Measurements from ENCODE around the gene LRPAP1. TPM values are rescaled to one million over a fixed set of nuclear protein-coding genes. Genes with fewer than 3 reads are reported as not detected.

The LRPAP1 gene
- total RNA-seq, 2 donors from 2014 or later, result 82.5 to 93.9 TPM

DNA sequence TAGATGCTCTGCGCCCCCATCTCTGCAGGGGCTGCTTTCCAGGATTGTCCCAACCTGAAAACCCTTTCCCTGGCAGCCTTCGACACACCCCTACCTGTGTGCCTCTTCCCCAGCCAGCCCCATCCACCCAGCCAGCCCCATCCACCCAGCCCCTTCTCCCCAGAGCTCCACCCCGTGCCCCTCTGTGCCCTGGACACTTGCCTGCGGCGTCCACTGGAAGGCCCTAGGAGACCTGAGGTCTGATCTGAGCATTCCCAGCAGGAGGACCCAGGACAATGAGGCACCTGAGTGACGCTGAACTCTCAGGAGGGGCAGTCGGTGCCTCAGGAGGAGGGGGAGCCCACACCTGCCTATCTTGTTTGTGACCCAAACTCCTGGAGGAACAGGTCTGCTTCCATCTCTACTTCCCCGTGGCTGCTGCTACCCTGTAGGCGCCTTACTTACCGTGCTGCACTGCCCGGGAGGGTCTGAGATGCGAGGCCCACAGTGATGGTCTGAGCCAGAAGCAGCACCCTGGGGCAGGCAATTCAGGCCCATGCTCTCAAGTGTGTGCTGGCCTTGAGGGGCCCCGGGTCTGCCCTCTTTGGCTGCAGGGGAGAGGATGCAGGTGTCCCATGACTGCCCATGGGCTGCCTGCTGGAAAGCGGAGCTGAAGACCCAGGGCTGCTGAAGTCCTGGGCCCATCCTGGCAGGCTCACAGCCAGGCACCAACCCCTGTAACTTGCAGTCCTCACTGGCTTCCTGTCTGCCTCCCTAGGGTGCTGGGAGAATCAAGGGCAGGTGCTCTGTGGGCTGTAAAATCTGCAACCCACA, 4.9 kb downstream of the LRPAP1 start:
- Histone ChIP-seq H3K27ac (no peak overlapping the region), H3K9me3 (no peaks in the 10 kb centered on the region), H3K4me3 (no peak overlapping the region), H3K4me1 (peaks cover 21% of the 10 kb centered on the region), H3K27me3 (no peaks in the 10 kb centered on the region), H3K36me3 (replicated peaks in 1 of 2; ENCODE audit: insufficient read depth in 1 of 2, low read depth in 2 of 2) (peaks cover 0 to 14% of the 10 kb centered on the region in 2 donors)
- no peak for TF ChIP-seq POLR2A (IDR thresholded peaks at IDR 0.05)
- TF ChIP-seq, protein P1, sequence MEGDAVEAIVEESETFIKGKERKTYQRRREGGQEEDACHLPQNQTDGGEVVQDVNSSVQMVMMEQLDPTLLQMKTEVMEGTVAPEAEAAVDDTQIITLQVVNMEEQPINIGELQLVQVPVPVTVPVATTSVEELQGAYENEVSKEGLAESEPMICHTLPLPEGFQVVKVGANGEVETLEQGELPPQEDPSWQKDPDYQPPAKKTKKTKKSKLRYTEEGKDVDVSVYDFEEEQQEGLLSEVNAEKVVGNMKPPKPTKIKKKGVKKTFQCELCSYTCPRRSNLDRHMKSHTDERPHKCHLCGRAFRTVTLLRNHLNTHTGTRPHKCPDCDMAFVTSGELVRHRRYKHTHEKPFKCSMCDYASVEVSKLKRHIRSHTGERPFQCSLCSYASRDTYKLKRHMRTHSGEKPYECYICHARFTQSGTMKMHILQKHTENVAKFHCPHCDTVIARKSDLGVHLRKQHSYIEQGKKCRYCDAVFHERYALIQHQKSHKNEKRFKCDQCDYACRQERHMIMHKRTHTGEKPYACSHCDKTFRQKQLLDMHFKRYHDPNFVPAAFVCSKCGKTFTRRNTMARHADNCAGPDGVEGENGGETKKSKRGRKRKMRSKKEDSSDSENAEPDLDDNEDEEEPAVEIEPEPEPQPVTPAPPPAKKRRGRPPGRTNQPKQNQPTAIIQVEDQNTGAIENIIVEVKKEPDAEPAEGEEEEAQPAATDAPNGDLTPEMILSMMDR (IDR thresholded peaks at IDR 0.05), result no peak
- 81 to 88% methylated on average over 12 to 14 of the region's 14 CpGs for WGBS, 2 donors
- ATAC-seq (no peak), DNase-seq (no peak)
- intact Hi-C loops (cut with DNase I), result no loop called here

DNA sequence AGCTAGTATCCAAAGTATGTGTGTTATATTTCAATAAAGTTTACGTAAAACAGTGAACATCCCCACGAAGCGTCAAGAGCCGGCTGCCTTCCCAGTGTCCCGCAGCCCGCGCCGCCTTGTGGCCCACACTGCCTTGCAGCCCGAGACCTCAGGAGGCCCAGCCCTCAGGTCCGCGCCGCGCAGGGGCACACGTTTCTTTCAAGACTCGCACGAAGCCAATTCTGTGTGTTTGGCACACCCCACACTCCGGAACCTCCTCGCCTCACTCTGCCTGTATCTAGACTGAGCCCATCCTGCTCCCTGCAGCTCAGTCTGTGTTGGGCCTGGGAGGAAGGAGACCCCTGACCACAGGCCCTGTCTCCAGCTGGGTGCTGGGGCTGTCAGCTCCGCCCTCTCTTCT, 5.8 kb downstream of the LRPAP1 start:
- DNase-seq (no peak), ATAC-seq (no peak)
- no peaks in the 10 kb centered on the region for H3K9me3 ChIP-seq
- intact Hi-C loops (cut with DNase I), result no loop called here
- no peak for TF ChIP-seq POLR2A (IDR thresholded peaks at IDR 0.05)
- TF ChIP-seq, protein P1 (IDR thresholded peaks at IDR 0.05), result no peak
- peaks cover 0 to 16% of the 10 kb centered on the region in 2 donors for H3K36me3 ChIP-seq (replicated peaks in 1 of 2; ENCODE audit: insufficient read depth in 1 of 2, low read depth in 2 of 2)
- H3K27ac ChIP-seq, result no peak overlapping the region
- peaks cover 21% of the 10 kb centered on the region for H3K4me1 ChIP-seq
- H3K4me3 ChIP-seq, result no peak overlapping the region
- H3K27me3 ChIP-seq, result no peaks in the 10 kb centered on the region
- WGBS, 2 donors, result 91 to 96% methylated on average over 18 to 19 of the region's 19 CpGs

DNA sequence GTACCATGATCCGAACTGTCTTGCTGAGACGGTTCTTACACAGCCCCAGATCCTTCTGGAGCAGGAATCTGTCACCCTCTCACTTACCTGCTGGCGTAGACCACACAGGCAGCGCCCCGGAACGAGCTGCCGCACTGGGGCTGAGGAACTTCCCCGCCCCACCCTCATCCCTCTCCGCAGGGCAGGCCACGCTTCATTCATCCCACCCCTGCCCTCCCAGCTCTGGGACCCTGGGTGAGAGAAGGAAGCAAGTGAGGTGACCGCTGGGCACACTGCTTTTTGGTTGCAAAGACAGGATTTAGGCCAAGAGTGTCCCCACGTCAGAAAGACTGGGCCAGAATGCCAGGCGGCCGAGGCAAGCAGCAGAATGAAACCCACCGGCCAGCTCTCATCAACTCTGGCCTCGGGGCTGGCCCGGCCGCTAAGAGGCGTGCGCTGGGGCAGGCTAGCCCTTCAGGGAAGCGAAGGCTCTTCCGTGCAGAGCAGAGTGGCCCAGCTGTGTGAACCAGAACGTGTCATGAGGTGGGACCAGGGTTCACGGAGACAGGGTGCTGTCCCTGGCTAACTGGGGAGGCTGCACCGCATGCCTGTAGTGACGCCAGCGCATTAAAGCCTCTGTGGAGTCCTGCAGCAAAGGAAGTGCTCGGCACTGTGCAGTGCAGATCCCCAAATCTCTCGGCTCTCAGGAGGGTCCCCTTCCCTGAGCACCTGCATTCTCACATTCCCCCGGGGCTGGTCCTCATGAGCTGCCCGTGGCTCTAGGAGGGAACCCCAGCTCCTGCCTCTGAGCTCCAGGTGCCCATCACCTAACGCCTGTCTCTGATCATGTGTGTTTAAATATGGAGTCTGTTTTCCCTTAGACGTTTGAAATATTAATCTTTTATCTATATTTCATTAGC, 6.4 kb downstream of the LRPAP1 start:
- Histone ChIP-seq H3K4me3 (no peak overlapping the region), H3K27me3 (no peaks in the 10 kb centered on the region), H3K9me3 (no peaks in the 10 kb centered on the region), H3K27ac (no peak overlapping the region), H3K36me3 (replicated peaks in 1 of 2; ENCODE audit: insufficient read depth in 1 of 2, low read depth in 2 of 2) (peaks cover 1 to 21% of the 10 kb centered on the region in 2 donors), H3K4me1 (peaks cover 15% of the 10 kb centered on the region)
- intact Hi-C loops (cut with DNase I), result no loop called here
- ATAC-seq (no peak), DNase-seq (no peak)
- no peak for TF ChIP-seq POLR2A (IDR thresholded peaks at IDR 0.05)
- TF ChIP-seq, protein P1 (IDR thresholded peaks at IDR 0.05), result no peak
- 85 to 89% methylated on average over 22 to 33 of the region's 33 CpGs for WGBS, 2 donors

DNA sequence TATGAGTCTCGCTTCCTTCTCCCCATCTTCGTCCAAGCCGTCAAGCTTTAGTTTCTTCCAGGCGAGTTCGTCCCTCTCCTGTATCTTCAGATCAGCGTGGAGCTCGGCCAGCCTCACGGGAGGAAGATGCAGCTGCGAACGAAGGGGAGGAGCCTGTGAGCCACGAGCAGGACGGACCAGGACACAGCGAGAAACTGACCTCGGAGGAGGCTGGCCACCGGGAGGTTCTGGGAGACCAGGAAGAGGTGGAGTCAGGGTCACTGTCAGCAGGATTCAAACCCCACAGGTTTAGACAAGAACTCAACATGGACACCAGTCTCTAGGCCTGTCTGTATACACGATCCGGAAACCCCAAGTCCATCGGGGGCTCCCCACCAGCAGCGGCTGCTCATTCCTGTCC, 7.3 kb downstream of the LRPAP1 start:
- Histone ChIP-seq H3K36me3 (replicated peaks in 1 of 2; ENCODE audit: insufficient read depth in 1 of 2, low read depth in 2 of 2) (peaks cover 9 to 27% of the 10 kb centered on the region in 2 donors), H3K4me1 (peaks cover 6% of the 10 kb centered on the region), H3K4me3 (no peak overlapping the region), H3K9me3 (no peaks in the 10 kb centered on the region), H3K27ac (no peak overlapping the region), H3K27me3 (no peaks in the 10 kb centered on the region)
- ATAC-seq (no peak), DNase-seq (no peak)
- TF ChIP-seq, protein P1 (IDR thresholded peaks at IDR 0.05), result no peak
- no peak for TF ChIP-seq POLR2A (IDR thresholded peaks at IDR 0.05)
- intact Hi-C loops (cut with DNase I), result no loop called here
- 69 to 77% methylated on average over 19 of the region's 19 CpGs for WGBS, 2 donors

Data from body of pancreas (tissue), 4 donors.